HepG2 (cell line): Measurements from ENCODE around the gene C19orf44.

Experiments
- MYC ChIP-seq: sonication (generic); formaldehyde crosslinking; IDR thresholded peaks from 2 replicates; pipeline ENCODE4 v1.9.0; 2021; ENCODE audit warnings: missing genetic modification reagents, borderline replicate concordance
- NFE2L1 ChIP-seq: sonication (generic); formaldehyde crosslinking; IDR thresholded peaks from 2 replicates; pipeline ENCODE4 v1.4.0; 2020; ENCODE audit warnings: missing genetic modification reagents, mild to moderate bottlenecking, borderline replicate concordance
- ZNF598 ChIP-seq: sonication (generic); formaldehyde crosslinking; IDR thresholded peaks from 2 replicates; pipeline ENCODE4 v1.5.1; 2020; ENCODE audit warnings: mild to moderate bottlenecking, missing genetic modification reagents, borderline replicate concordance

- TF ChIP-seq MYC (CRISPR knock-in tag), result peak; percentile 51; the same call in 1 of the 2 replicates
- TF ChIP-seq ZNF598 (CRISPR knock-in tag), result 0 out of 2 replicates have a peak, but pooled peaks have one; percentile 26
- TF ChIP-seq NFE2L1 (CRISPR knock-in tag), result no peak
Observed at GRCh38 chr19:16446724-16447368, 49.3 kb upstream of the C19orf44 start.
